Stimulated activated CD4-positive, alpha-beta T cell treated with anti-CD3 and anti-CD28 coated beads, TNF-alpha, amount 100 ng/mL, for 1 hour (primary cell): ENCODE measurements around the gene PPM1G.
A peak's percentile ranks its signal among the peaks of the same experiment; 100 is the strongest.

Experiments used
- DNase-seq, 3 donors: peaks; one replicate each; pipeline ENCODE4 v3.0.0-alpha.2; 2020; ENCODE audit warnings: low read depth in 3 of 3, low spot score in 1 of 3

Gene PPM1G

DNA sequence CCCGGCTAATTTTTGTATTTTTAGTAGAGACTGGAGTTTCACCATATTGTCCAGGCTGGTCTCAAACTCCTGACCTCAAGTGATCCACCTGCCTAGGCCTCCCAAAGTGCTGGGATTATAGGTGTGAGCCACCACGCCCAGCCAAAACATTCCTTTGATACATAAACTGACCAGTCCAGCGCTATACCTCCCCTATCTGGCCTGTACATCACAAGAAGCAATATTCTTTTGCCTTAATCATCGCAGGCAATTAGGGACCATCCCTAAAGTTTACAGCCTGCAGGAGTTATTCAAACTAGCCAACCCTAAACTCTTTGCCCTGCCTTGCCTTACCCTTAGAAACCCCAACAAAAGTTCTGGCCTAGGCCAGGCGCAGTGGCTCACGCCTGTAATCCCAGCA is 6.8 kb upstream of the PPM1G start:
- DNase-seq, result no peak

DNA sequence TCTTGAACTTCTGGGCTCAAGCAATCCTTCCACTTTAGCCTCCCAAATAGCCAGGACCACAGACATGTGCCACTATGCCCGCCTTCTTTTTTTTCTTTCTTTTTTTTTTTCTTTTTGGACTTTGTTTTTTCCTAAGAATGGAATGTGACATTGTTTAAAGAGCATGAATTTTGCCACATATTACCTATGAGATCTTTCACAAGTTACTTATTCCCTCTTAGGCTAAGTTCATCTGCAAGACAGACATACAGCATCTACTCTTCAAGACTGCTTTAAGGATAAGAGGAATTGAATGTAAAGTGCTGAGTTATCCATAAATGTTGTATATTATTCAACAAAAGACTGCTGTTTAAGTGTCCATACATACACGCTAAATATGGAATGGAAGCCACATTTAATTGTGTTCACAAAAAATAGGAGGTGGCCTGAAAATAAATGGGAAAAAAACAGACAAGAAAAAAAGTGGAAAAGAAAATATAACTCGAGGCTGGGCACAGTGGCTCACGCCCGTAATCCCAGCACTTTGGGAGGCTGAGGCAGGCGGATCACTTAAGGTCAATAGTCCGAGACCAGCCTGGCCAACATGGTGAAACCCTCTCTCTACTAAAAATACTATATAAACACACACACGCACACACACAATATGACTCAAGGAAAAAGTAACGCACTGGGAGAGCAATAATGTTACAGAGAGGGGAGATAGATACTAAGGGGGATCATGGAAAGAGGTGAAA is 3.2 kb upstream of the PPM1G start:
- DNase-seq, result no peak

DNA sequence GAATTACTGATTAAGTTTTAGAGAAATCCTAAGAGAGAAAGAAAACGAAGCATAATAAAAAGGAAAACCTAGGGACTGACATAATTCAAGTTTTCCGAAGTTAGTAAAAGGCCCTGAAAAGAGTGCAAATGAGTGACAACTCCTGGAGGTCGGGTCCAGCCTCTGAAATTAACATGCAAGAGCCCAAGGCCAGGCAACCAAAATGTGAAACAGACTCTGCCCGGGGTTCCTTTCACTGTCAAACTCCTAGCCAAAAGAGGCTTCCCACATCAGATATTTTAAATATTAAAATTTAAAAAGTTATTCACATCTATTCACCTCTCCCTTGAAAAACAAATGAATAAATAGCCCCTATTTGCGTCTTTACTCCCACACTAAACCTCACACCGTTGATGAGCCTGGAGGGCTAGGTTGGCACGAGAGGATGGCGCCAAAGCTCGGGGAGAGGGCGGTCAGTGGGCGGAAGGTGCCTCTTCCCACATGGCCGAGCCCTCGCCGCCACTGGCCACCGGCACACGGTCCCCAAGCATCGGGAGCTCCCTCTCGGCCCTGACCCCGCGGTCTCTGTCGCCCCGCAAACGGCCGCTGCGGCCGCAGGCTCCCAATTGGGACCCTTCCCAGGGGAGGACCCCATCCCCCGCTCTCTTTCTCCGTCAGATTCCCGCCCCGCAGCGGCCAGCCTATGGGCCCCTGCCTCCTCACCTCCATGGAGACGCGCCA is 630 bp downstream of the PPM1G start:
- DNase-seq, result no peak

DNA sequence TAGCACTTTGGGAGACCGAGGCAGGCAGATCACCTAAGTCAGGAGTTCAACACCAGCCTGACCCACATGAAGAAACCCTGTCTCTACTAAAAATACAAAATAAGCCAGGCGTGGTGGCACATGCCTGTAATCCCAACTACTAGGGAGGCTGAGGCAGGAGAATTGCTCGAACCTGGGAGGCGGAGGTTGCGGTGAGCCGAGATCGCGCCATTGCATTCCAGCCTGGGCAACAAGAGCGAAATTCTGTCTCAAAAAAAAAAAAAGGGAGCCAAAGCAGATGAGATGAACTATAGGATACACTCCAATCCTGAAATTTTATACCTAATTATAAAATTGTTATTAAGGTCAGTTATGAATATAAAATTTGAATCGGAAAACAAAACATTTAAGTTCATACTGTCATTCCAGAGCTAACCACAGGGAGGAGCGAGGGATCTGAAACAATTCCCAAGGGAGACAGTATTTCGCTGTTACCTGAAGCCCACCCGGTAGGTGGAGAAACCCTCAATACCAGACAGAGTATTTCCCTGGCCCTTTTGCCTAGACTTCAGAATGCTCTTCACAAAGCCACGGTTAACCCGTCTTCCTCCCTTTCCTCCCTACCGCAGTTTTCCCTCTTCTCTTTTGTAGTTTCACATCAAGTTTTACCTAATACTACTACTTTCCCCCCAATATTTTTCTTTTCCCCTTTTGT is 1.4 kb downstream of the PPM1G start:
- DNase-seq, result no peak

DNA sequence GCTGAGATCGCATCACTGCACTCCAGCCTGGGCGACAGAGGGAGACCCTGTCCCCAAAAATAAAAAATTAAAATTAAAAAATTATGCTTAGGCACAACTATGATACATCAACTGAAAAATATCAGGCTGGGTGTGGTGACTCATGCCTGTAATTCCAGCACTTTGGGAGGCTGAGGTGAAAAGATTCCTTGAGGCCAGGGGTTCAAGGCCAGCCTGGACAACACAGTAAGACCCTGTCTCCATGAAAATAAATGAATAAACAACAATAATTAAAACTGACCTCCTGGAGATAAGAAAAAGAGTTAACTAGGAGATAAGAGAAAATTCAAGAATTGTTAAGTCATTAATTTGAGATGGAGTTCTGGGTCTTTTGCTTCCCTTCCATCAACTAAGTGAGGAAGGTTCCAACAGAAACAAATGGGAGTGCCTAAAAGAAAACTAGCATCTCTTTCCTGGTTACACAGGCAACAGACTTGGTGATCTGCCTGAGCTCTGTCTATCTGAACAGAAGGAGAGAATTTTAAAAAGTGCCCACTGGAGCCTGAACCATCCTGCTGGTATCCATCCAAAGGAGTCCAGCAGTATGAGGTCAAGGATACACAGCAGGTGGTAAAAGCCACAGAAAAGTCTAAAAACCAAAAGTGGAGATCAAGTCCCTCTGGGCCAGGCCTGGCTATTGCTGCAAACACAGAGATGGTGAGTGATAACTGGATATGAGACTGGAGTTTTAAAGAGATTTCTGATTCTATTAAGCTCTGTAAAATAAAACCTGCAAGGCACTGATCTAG is 8.8 kb downstream of the PPM1G start:
- DNase-seq, result no peak

DNA sequence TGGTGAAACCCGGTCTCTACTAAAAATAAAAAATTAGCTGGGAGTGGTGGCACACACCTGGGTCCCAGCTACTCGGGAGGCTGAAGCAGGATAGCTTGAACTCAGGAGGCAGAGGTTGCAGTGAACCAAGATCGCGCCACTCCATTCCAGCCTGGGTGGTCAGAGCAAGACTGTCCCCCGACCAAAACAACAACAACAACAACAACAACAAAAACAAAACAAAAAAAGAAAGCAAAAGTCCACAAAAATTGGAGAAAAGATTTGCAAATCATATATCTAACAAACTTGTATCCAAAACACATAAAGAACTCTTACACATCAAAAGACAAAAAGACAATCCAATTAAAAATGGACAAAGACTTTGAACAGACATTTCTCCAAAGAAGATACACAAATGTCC is 10.4 kb downstream of the PPM1G start:
- no peak for DNase-seq

DNA sequence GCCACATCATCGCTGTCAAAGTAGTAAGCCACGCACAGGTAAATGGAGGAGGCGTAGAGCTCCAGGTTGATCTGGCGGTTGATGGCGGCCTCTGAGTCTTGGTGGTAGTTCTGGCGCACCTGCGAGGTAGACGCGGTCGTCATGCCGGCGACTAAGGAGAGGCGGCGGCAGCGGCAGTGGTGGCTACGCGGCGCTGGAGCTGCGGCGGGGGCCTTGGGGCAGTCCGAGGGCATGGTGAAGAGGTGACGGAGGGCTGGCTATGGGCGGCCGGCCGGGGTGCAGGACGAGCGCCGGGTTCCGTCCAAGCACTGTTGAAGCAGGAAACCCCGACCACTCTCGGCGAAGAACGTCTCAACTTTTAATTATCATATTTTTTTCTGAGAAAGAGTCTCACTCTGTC is 16.2 kb downstream of the PPM1G start:
- no peak for DNase-seq

DNA sequence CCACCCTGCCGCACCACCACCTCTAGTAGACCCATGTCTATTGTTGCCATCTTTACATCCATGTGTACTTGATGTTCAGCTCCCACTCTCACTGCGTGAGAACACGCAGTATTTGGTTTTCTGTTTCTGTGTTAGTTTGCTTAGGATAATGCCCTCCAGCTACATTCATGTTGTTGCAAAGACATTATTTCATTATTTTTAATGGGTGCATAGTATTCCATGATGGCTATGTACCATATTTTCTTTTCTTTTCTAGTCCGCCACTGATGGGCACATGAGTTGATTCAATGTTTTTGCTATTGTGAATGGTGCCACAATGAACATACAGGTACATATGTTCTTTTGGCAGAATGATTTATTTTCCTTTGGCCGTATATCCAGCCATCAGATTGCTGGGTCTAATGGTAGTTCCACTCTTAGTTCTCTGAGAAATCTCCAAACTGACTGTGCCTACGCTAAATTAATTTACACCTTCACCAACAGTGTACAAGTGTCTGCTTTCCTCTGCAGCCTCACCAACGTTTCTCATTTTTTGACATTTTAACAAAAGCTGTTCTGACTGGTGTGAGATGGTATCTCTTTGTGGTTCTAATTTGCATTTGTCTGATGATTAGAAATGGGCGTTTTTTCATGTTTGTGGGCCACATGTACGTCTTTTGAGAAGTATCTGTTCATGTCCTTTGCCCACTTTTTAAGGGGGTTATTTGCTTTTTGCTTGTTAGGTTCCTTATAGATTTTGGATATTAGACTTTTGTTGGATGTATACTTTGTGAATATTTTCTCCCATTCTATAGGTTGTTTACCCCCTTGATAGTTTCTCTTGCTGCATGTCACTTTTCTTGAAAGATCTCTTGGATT is 18.3 kb downstream of the PPM1G start:
- no peak for DNase-seq

DNA sequence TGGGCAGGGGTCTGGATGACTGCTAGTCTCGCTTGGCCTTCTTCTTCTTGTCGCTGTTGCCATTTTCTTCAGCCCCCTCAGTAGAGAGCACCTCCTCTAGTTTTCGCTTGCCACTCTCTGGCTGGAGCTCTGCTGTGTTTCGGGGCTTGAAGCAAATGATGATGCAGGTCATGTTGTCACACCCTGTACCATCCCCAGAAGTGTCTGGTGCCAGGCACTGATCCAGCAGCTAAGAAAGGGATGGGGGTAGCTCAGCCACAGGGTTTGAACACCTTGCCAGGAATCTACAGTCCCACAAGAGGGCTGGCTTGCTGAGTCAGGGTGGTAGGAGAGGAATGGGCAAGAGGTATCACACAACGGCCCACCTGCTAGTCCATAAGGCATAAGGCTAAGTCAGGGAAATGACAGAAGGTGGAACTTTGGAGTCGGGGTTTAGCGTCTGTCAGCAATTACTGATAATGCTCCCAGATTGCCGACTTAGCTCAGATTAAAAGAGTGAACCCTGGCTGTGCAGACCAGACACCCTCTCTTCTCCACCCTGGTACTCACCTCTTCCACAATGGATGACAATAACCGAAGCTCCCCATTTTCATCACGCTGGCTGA is 27.7 kb downstream of the PPM1G start:
- no peak for DNase-seq

DNA sequence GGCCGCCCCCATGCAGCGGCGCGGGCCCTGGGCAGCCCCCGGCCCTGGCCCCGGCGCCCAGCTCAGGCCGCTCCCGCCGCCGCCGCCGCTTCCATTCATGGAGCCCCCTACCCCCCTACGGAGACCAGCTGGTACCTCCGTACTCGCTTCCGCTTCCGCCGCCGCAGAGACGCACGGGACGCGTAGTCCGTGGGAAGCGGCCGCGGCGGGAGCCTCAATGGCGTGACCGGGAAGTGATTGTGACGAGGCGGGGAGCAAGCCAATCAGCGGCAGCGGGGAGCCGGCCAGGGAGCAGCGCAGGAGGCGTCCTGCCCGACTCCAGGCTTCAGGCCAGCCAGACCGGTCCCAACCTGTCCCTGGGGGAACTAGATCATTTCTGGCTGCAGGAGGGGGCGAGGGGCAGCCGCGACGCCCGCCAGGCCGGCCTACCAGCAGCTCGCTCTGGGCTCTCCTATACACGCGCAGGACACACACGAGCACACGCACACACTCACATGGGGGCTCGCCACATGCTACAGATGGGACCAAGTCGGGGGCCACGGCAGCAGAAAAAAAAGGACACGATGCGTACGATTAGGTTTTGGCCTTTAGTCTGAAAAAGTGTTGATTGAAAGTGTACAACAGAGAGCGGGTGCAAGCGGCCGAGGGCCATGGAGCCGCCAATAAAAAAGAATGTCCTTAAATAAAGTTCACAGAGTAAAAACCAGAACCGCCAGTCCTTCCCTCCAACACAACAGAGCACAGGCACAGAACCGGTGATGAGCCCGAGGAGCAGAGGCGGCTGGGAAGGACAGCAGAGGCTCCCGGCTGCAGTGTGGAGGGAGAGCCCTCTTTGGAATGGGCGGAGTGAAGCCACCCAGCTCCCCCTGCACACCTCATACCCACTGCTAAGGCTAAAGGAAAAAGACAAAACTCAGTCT is 28.5 kb downstream of the PPM1G start, which contains the start of gene ZNF513:
ZNF513 (minus strand) TSS at position 109 of the 920 bp plus-strand sequence. CDS start 208 bp downstream, outside the sequence.
- DNase-seq, result peak; percentile 59 to 77 (median 73)

DNA sequence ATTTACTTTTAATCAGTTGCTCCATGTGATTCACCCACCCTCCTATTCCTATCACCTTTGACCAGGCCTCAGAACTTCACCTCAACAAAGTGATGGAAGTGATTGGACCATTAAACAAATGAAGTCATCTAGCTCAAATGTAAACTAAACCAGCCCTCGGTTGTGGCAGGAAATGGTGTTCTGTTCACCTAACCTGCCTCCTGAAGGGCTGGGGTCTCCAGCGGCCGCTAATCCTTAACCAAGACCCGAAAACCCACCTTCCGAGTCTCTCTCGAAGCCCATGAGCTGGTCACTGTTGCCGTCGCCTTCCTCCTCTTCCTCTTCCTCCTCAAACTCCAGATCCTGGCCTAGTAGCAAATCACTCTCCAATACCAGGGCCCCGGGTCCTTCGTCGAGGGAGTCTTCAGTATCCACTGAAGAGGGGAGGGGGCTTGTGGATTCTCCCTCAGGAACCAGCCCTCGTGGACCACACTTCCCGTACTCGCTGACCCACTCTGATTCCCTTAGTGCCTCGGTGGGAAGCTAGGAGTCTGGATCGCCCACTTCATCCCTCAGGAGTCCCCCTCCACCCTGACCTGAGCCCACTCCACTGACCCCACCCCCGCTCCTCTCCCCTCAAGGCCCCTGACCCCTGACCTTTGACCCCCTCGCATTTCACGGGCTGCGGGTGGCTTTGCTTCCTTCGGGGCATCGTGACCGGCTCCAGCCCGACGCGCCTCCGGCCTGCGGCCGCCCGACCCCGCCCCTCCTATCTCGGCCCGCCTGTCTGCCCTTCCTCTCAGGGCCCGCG is 29.4 kb downstream of the PPM1G start:
- DNase-seq, result peak in 2 of 3 donors; percentile 9 to 22

DNA sequence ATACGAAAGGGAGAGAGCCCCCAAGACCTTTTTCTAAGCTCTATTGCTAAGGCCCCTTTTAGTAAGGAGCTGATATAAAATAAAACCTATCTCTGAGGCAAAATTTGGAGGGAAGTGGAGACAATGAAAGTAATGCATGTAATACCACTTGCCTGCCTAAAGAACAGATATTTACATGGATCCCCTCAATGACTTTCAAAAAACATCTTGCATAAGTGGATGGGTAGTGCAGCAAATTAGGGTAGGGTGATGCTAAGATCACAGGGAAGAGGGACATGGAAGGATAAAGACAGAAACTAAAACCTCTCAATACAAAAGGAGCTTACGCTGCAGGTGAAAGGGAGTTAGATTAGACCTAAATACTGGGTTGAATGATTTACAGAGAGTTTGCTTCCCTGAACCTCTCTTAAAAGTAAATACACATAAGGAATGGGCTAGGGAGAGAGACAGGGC is 30.0 kb downstream of the PPM1G start:
- DNase-seq, result no peak

DNA sequence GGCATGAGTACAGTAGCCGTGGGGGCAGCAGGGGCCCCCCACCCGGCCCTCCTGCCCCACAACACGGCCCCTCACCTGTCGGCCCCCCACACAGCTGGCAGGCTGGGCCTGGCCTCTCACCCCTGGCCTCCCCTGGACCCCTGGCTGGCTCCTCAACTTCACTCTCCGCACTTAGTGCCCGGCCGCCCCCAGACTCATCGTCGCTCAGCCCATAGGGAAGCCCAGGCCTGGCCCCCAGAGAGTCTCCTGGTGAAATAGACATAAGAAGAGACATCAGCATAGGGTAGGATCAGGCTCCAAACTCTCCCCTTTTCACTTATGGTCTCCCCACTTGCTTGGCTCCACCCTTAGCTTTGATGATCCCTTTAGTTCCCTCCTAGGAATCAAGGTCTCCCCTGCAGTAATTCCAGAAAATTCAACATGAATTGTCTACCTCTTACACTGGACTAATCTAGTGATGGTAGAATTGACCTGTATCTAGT is 30.5 kb downstream of the PPM1G start:
- no peak for DNase-seq

DNA sequence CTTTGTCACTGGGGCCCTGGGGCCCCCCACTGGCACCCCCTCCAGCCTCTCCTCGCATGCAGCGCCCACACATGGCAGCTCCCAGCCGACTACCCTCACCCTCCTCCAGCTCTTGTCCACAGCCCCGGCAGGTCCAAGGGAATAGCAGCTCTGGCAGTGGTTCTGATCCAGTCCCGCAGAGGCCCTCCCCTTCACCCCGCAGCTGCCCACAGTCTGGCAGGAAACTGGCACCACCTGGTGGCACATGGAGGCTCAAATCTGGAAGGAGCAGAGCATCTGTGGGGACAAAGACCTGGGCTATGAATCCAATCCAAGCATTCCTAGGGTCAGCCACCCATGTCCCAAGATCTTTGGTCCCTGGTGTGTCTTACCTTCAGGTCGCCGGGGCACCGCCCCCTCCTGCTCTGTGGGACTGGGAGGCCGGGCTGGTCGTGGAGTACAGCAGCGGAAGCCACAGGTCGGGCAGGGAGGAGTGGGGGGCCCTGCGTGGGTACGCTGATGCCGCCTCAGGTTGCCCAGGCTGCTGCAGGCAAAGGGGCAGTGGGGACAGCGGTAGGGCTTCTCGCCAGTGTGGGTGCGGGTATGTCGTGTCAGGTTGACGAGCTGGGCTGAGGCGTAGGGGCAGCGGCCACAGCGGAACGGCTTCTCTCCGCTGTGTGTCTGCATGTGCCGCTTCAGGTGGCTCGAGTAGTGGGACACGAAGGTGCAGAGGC is 31.1 kb downstream of the PPM1G start:
- no peak for DNase-seq

DNA sequence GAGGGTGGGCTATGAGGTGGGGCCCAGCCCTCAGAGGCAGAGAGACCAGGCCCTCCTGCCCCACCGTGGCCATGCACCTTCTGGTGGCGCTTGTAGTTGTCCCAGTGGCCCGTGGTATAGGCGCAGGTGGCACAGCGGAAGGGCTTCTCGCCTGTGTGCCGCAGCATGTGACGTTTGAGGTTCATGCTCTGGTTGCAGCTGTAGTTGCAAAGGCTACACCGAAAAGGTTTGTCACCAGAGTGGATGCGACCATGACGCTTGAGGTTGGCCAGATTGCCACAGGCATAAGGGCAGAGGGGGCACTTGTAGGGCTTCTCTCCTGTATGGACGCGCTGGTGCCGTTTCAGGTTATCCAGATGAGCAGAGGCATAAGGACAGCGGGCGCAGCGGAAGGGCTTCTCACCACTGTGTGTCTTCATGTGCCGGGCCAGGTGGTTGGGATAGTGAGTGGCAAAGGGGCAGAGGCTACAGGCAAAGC is 31.7 kb downstream of the PPM1G start:
- no peak for DNase-seq

DNA sequence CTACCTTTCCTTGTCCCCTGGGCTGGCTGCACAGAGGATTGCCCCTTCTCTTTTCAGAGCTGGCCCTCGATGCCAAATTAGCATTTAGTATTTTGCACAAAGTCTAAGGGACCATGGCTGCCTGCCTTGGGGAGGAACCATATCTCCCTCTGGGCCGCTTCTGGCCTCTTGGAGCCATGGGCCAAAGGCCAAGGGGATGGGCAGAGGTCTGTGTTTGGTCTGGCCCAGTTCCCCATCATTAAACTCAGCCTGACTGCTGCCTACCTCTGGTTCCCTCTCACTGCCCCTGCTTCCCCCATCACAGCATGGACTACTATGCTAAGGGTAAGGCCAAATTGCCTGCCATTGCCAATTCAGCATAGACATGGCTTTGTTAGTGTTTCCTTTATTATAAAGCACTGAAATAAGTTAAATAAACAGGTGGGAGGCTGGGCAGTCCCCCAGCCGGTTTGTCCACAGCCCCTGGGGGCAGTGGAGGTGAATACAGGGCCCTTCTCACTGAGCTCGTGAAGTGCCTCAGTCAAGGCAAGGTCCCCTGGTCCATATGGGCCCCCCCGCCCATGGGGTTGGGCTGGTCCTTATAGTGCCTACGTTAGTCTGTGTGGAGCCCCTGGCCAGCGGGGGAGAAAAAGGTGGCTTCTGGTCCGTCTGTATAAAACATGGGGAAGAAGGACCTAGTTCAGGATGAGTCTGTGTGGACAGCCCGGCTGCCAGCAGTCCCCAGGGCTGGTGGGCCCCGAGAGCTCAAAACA is 32.3 kb downstream of the PPM1G start:
- DNase-seq, result no peak
